HUES64 (cell line): ENCODE results near the gene KIAA1671.

Experiments used
- H3K27ac ChIP-seq: 2 replicates; pipeline ENCODE4 v1.7.0; 2013; ENCODE audit warnings: low read depth, low read length, inconsistent platforms
- H3K27me3 ChIP-seq: 2 replicates; pipeline ENCODE4 v1.6.1; 2013; ENCODE audit warnings: mild to moderate bottlenecking, low read length; ENCODE audit not compliant: insufficient read depth
- H3K36me3 ChIP-seq: 2 replicates; pipeline ENCODE4 v1.6.1; 2013; ENCODE audit warnings: mild to moderate bottlenecking, low read length; ENCODE audit not compliant: insufficient read depth
- H3K4me1 ChIP-seq: 2 replicates; pipeline ENCODE4 v1.6.1; 2013; ENCODE audit warnings: mild to moderate bottlenecking, low read length, moderate library complexity; ENCODE audit not compliant: insufficient read depth
- H3K4me3 ChIP-seq: 2 replicates; pipeline ENCODE4 v1.5.1; 2013; ENCODE audit warnings: mild to moderate bottlenecking, low read length, moderate library complexity
- H3K9ac ChIP-seq: 2 replicates; pipeline ENCODE4 v1.6.1; 2013; ENCODE audit warnings: mild to moderate bottlenecking, low read depth, low read length
- H3K9me3 ChIP-seq: 2 replicates; pipeline ENCODE4 v1.6.1; 2013; ENCODE audit warnings: low read depth, low read length; ENCODE audit not compliant: insufficient read depth
- WGBS: fragments of 150-250, 120-280 bp; methylation state at CpG from one replicate; pipeline ENCODE4 v1.1.7; 2013; ENCODE audit warnings: missing lambda C conversion rate; 5-methylcytosine and 5-hydroxymethylcytosine counted together

KIAA1671 gene

GRCh38 chr22:25139062-25139461 is 186.5 kb downstream of the KIAA1671 start:
- H3K4me1 ChIP-seq: no peaks in the 10 kb centered on the region
- no peak overlapping the region for H3K27ac ChIP-seq
- no peak overlapping the region for H3K9ac ChIP-seq
- H3K36me3 ChIP-seq: no peaks in the 10 kb centered on the region
- peaks cover 4% of the 10 kb centered on the region; the same call in 1 of the 2 replicates for H3K9me3 ChIP-seq
- no peak overlapping the region for H3K4me3 ChIP-seq
- WGBS: 93% methylated on average over 2 of the region's 2 CpGs
- H3K27me3 ChIP-seq: no peaks in the 10 kb centered on the region

- WGBS: 83% methylated on average over 7 of the region's 7 CpGs
- no peak overlapping the region for H3K9ac ChIP-seq
- 0 out of 2 replicates have a peak, but pooled peaks cover 5% of the 10 kb centered on the region for H3K4me1 ChIP-seq
- peaks cover 4% of the 10 kb centered on the region; the same call in 1 of the 2 replicates for H3K9me3 ChIP-seq
- H3K27ac ChIP-seq: no peak overlapping the region
- H3K27me3 ChIP-seq: no peaks in the 10 kb centered on the region
- no peak overlapping the region for H3K4me3 ChIP-seq
- H3K36me3 ChIP-seq: no peaks in the 10 kb centered on the region
Measured at GRCh38 chr22:25142102-25142501, 189.6 kb downstream of the KIAA1671 start.

GRCh38 chr22:25143156-25144076 is 190.9 kb downstream of the KIAA1671 start:
- Histone ChIP-seq H3K4me1 (peaks cover 8% of the 10 kb centered on the region; the same call in 1 of the 2 replicates), H3K27me3 (no peaks in the 10 kb centered on the region), H3K27ac (no peak overlapping the region), H3K4me3 (no peak overlapping the region), H3K36me3 (no peaks in the 10 kb centered on the region), H3K9me3 (no peaks in the 10 kb centered on the region), H3K9ac (no peak overlapping the region)
- WGBS: 91% methylated on average over 5 of the region's 5 CpGs

GRCh38 chr22:25144522-25144921 is 192.0 kb downstream of the KIAA1671 start:
- H3K27ac ChIP-seq: no peak overlapping the region

GRCh38 chr22:25146307-25146706 is 193.8 kb downstream of the KIAA1671 start:
- Histone ChIP-seq H3K4me1 (peaks cover 10% of the 10 kb centered on the region; the same call in 1 of the 2 replicates), H3K9me3 (no peaks in the 10 kb centered on the region), H3K36me3 (no peaks in the 10 kb centered on the region), H3K9ac (no peak overlapping the region), H3K27me3 (no peaks in the 10 kb centered on the region), H3K4me3 (no peak overlapping the region), H3K27ac (no peak overlapping the region)
- 75% methylated on average over 1 of the region's 1 CpG for WGBS

More at GRCh38 chr22:25144522-25144921, 192.0 kb downstream of the KIAA1671 start:
- Histone ChIP-seq H3K27me3 (no peaks in the 10 kb centered on the region), H3K4me1 (peaks cover 10% of the 10 kb centered on the region; the same call in 1 of the 2 replicates), H3K9ac (no peak overlapping the region), H3K9me3 (no peaks in the 10 kb centered on the region), H3K36me3 (no peaks in the 10 kb centered on the region), H3K4me3 (no peak overlapping the region)
- WGBS: 82% methylated on average over 2 of the region's 2 CpGs

GRCh38 chr22:25146906-25147641 is 194.6 kb downstream of the KIAA1671 start:
- H3K27ac ChIP-seq: no peak overlapping the region
- WGBS: 82% methylated on average over 3 of the region's 4 CpGs
- H3K9me3 ChIP-seq: no peaks in the 10 kb centered on the region
- H3K27me3 ChIP-seq: no peaks in the 10 kb centered on the region
- peaks cover 10% of the 10 kb centered on the region; the same call in 1 of the 2 replicates for H3K4me1 ChIP-seq
- H3K9ac ChIP-seq: no peak overlapping the region
- H3K4me3 ChIP-seq: no peak overlapping the region
- no peaks in the 10 kb centered on the region for H3K36me3 ChIP-seq

- Histone ChIP-seq H3K36me3 (no peaks in the 10 kb centered on the region), H3K4me3 (no peak overlapping the region), H3K27me3 (no peaks in the 10 kb centered on the region), H3K27ac (no peak overlapping the region), H3K9ac (no peak overlapping the region), H3K9me3 (no peaks in the 10 kb centered on the region), H3K4me1 (peaks cover 10% of the 10 kb centered on the region; the same call in 1 of the 2 replicates)
- WGBS: no CpG with 5 or more reads among the region's 2 CpGs
Measured at GRCh38 chr22:25147642-25147928, 195.1 kb downstream of the KIAA1671 start.

GRCh38 chr22:25148149-25148691 is 195.7 kb downstream of the KIAA1671 start:
- Histone ChIP-seq H3K9me3 (no peaks in the 10 kb centered on the region), H3K4me3 (no peak overlapping the region), H3K4me1 (peaks cover 10% of the 10 kb centered on the region; the same call in 1 of the 2 replicates), H3K27ac (no peak overlapping the region), H3K27me3 (no peaks in the 10 kb centered on the region), H3K9ac (no peak overlapping the region), H3K36me3 (no peaks in the 10 kb centered on the region)
- WGBS: 63% methylated on average over 4 of the region's 4 CpGs

GRCh38 chr22:25149014-25149413 is 196.5 kb downstream of the KIAA1671 start:
- no peak overlapping the region for H3K9ac ChIP-seq
- no peak overlapping the region for H3K4me3 ChIP-seq
- no peaks in the 10 kb centered on the region for H3K27me3 ChIP-seq
- 87% methylated on average over 6 of the region's 6 CpGs for whole genome bisulfite sequencing
- H3K27ac ChIP-seq: no peak overlapping the region
- H3K36me3 ChIP-seq: no peaks in the 10 kb centered on the region
- H3K9me3 ChIP-seq: no peaks in the 10 kb centered on the region
- H3K4me1 ChIP-seq: peaks cover 10% of the 10 kb centered on the region; the same call in 1 of the 2 replicates

- H3K27me3 ChIP-seq: no peaks in the 10 kb centered on the region
- H3K4me1 ChIP-seq: 0 out of 2 replicates have a peak, but pooled peaks cover 6% of the 10 kb centered on the region
- H3K9ac ChIP-seq: no peak overlapping the region
- no peaks in the 10 kb centered on the region for H3K9me3 ChIP-seq
- H3K27ac ChIP-seq: no peak overlapping the region; the same call in 1 of the 2 replicates
- no peak overlapping the region for H3K4me3 ChIP-seq
- H3K36me3 ChIP-seq: no peaks in the 10 kb centered on the region
- WGBS: 82% methylated on average over 8 of the region's 8 CpGs
Measured at GRCh38 chr22:25153961-25154666, 201.6 kb downstream of the KIAA1671 start.
